ENCODE results near the gene ORM2. TPM values are rescaled to one million over a fixed set of nuclear protein-coding genes. Genes with fewer than 3 reads are reported as not detected.
A peak's percentile ranks its signal among the peaks of the same experiment; 100 is the strongest.
"Not testable (repeated sequence)": the region's sequence is repeated elsewhere in the genome, so short reads cannot be mapped to it uniquely, and the experiment has no call there.

The ORM2 gene
- total RNA-seq, 1 donor from 2014 or later, result not detected

DNA sequence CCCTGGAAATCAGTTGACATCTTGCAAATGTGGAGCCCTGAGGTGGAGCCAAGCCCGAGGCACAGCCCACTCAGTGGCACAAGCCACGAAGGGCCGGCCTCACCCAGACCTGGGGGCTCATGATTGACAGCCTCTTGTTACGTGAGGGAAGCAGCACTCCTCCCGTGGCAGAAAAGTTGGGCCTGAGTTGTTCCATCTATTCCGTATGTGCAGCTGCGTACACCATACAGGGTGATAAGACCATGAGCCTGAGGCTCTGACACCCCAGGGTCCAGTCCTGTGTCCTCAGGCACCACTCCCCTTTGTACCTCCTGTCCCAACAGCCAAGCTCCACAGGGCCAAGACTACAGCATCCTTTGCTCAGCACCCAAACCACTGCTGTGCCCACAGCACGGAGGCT lies 1.9 kb upstream of the ORM2 start:
- H3K9me3 Mint-ChIP-seq (ENCODE audit: low read depth), result no peaks in the 10 kb centered on the region

DNA sequence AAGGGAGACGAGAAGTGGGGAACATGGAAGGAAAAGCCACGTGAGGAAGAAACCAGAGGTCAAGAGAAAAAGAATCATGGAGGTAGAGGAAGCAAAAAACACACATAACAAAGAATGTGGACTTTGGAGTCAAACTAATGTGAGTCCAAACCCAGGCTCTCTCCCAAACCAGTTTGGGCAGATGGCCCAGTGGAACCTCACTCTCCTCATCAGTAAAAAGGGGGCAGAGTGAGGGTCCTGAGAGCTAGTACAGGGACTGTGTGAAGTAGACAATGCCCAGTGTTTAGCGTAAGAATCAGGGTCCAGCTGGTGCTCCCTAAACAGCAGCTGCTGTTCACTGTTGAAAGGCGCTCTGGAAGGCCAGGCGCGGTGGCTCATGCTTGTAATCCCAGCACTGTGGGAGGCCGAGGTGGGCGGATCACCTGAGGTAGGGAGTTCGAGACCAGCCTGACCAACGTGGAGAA lies 1.3 kb upstream of the ORM2 start:
- not testable (repeated sequence) for DNase-seq (ENCODE audit: low spot score); H3K9me3 Mint-ChIP-seq (ENCODE audit: low read depth); H3K27me3 Mint-ChIP-seq (ENCODE audit: low read depth); H3K4me1 Mint-ChIP-seq (ENCODE audit: low read depth); H3K36me3 Mint-ChIP-seq (ENCODE audit: low read depth); H3K4me3 Mint-ChIP-seq (ENCODE audit: unreplicated experiment); H3K27ac Mint-ChIP-seq (ENCODE audit: unreplicated experiment)

More for the DNA sequence above, 1.9 kb upstream of the ORM2 start:
- Mint-ChIP-seq H3K27me3 (ENCODE audit: low read depth) (no peaks in the 10 kb centered on the region), H3K4me1 (ENCODE audit: low read depth) (no peaks in the 10 kb centered on the region), H3K36me3 (ENCODE audit: low read depth) (no peaks in the 10 kb centered on the region), H3K27ac (ENCODE audit: unreplicated experiment) (no peak overlapping the region), H3K4me3 (ENCODE audit: unreplicated experiment) (no peak overlapping the region)
- TF ChIP-seq CTCF (IDR thresholded peaks at IDR 0.05), result no peak
- peak; percentile 99 for DNase-seq (ENCODE audit: low spot score)

DNA sequence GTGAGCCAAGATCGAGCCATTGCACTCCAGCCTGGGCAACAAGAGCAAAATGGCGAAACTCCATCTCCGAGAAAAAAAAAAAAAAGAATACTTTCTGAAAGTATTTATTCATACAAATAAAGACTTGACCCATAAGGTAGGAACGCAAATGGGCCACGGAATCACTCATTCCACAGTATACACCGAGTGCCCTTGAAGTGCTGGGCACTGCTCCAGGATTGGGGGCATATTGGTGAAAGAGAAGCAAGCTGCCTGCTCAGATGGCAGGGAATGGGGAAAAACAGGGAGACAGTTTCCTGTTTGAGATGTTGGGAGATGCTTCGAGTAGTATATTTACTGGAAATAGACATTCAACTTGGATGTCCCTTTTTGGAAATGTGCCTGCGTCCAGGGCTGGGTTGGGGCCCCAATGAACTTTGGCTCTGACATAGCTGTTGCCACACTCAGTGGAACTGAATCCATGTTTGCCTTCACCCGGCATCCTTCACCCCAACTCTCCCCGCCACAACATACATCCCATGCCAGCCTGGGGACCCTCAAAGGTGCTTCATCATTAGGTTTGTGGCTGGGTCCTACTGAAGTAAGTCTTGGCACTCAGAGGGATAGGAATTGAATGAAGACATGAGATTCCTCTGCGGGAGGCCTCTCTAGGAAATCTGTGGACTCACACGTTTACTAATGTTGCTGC lies 588 bp upstream of the ORM2 start:
- not testable (repeated sequence) for H3K27me3 Mint-ChIP-seq (ENCODE audit: low read depth); H3K27ac Mint-ChIP-seq (ENCODE audit: unreplicated experiment); H3K4me3 Mint-ChIP-seq (ENCODE audit: unreplicated experiment); H3K36me3 Mint-ChIP-seq (ENCODE audit: low read depth); H3K4me1 Mint-ChIP-seq (ENCODE audit: low read depth); H3K9me3 Mint-ChIP-seq (ENCODE audit: low read depth)
- peak; percentile 81 for DNase-seq (ENCODE audit: low spot score)

- no peak overlapping the region for H3K4me3 Mint-ChIP-seq (ENCODE audit: unreplicated experiment)
- H3K27me3 Mint-ChIP-seq (ENCODE audit: low read depth), result no peaks in the 10 kb centered on the region
- TF ChIP-seq CTCF (IDR thresholded peaks at IDR 0.05), result no peak
- no peak overlapping the region for H3K27ac Mint-ChIP-seq (ENCODE audit: unreplicated experiment)
- DNase-seq (ENCODE audit: low spot score), result peak; percentile 28
- peaks cover 5% of the 10 kb centered on the region for H3K36me3 Mint-ChIP-seq (ENCODE audit: low read depth)
- no peaks in the 10 kb centered on the region for H3K9me3 Mint-ChIP-seq (ENCODE audit: low read depth)
- no peaks in the 10 kb centered on the region for H3K4me1 Mint-ChIP-seq (ENCODE audit: low read depth)
Observed at GRCh38 chr9:114330636-114331035, 967 bp downstream of the ORM2 start.

DNA sequence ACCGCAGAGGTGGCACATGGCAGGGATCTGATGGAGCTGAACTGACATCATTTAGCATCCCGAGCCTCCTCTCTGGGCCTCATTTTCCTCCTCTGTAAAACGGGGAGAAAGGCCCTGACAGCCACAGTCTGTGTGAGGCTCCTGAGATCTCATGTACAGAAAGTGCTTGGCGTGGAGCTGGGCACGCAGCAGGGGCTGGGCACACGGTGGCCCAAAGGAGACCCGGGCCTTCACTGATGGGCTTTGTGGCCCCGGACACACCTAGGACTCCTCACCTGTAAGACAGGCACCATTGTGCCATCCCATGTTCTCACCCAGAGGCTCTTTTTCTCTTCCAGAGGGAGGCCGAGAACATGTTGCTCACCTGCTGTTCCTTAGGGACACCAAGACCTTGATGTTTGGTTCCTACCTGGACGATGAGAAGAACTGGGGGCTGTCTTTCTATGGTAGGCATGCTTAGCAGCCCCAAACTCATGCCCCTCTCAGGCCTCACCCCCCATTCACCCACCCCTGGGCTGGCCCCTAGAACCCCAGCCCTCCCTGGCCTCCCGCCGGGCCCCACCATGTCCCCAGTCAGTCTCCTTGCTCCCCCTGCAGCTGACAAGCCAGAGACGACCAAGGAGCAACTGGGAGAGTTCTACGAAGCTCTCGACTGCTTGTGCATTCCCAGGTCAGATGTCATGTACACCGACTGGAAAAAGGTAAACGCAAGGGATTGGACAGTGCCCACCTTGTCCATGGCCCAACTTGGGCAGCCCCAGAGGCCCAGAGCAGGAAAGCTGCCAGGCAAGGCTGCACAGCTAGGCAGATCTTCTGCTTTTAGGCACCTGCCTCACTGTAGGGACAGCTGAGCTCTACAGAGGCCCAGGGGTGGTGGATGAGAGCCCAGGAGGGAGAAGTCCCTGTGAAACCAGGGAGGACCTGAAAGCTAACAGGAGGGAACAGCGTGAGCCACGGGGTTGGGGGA lies 1.8 kb downstream of the ORM2 start:
- not testable (repeated sequence) for H3K27ac Mint-ChIP-seq (ENCODE audit: unreplicated experiment); H3K27me3 Mint-ChIP-seq (ENCODE audit: low read depth); DNase-seq (ENCODE audit: low spot score); H3K9me3 Mint-ChIP-seq (ENCODE audit: low read depth); H3K4me1 Mint-ChIP-seq (ENCODE audit: low read depth); H3K4me3 Mint-ChIP-seq (ENCODE audit: unreplicated experiment)
- peaks cover 11% of the 10 kb centered on the region for H3K36me3 Mint-ChIP-seq (ENCODE audit: low read depth)

- H3K4me1 Mint-ChIP-seq (ENCODE audit: low read depth); H3K27ac Mint-ChIP-seq (ENCODE audit: unreplicated experiment); H3K27me3 Mint-ChIP-seq (ENCODE audit: low read depth); H3K9me3 Mint-ChIP-seq (ENCODE audit: low read depth); H3K4me3 Mint-ChIP-seq (ENCODE audit: unreplicated experiment); DNase-seq (ENCODE audit: low spot score): not testable (repeated sequence)
- peaks cover 17% of the 10 kb centered on the region for H3K36me3 Mint-ChIP-seq (ENCODE audit: low read depth)
Observed at GRCh38 chr9:114332474-114333040, 2.9 kb downstream of the ORM2 start.

GRCh38 chr9:114333718-114334117 lies 4.0 kb downstream of the ORM2 start:
- peak; percentile 14 for DNase-seq (ENCODE audit: low spot score)
- H3K27me3 Mint-ChIP-seq (ENCODE audit: low read depth); H3K4me3 Mint-ChIP-seq (ENCODE audit: unreplicated experiment); H3K27ac Mint-ChIP-seq (ENCODE audit: unreplicated experiment); H3K9me3 Mint-ChIP-seq (ENCODE audit: low read depth); H3K4me1 Mint-ChIP-seq (ENCODE audit: low read depth): not testable (repeated sequence)
- H3K36me3 Mint-ChIP-seq (ENCODE audit: low read depth), result peaks cover 22% of the 10 kb centered on the region

All from chondrocyte (in vitro differentiated cells).